Measurements from ENCODE around the gene MASP1.

DNA sequence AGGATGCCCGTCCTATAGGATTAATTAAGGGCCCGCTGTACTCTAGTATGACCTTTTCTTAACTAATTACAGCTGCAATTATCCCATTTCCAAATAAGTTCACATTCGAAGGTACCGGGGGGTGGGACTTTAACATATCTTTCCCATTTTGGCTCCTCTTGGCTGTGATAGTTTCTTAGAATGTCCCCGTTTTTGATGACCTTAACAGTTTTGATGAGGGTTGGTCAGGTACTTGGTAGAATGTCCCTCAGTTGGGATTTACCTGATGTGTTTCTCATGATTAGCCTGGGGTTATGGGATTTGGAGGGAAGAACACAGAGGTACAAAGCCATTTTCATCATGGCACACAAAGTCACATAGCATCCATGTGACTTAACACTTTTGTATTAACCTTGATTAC, 76.1 kb downstream of the MASP1 start:
- TF ChIP-seq, protein P1, sequence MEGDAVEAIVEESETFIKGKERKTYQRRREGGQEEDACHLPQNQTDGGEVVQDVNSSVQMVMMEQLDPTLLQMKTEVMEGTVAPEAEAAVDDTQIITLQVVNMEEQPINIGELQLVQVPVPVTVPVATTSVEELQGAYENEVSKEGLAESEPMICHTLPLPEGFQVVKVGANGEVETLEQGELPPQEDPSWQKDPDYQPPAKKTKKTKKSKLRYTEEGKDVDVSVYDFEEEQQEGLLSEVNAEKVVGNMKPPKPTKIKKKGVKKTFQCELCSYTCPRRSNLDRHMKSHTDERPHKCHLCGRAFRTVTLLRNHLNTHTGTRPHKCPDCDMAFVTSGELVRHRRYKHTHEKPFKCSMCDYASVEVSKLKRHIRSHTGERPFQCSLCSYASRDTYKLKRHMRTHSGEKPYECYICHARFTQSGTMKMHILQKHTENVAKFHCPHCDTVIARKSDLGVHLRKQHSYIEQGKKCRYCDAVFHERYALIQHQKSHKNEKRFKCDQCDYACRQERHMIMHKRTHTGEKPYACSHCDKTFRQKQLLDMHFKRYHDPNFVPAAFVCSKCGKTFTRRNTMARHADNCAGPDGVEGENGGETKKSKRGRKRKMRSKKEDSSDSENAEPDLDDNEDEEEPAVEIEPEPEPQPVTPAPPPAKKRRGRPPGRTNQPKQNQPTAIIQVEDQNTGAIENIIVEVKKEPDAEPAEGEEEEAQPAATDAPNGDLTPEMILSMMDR (IDR thresholded peaks at IDR 0.05; ENCODE audit: poor library complexity, severe bottlenecking), result no peak
- no peak for TF ChIP-seq SMC3 (conservative IDR thresholded peaks at IDR 0.05; ENCODE audit: poor library complexity)
- no peak for TF ChIP-seq EZH2 (IDR thresholded peaks at IDR 0.05; ENCODE audit: borderline replicate concordance, insufficient read depth, low read length, poor library complexity, severe bottlenecking)
- no peak for TF ChIP-seq TAF1 (IDR thresholded peaks at IDR 0.05; ENCODE audit: low read depth)
- no peak for TF ChIP-seq EP300 (conservative IDR thresholded peaks at IDR 0.05; ENCODE audit: poor library complexity, severe bottlenecking)
- TF ChIP-seq POLR2AphosphoS5 (IDR thresholded peaks at IDR 0.05), result no peak
- TF ChIP-seq, protein P2, sequence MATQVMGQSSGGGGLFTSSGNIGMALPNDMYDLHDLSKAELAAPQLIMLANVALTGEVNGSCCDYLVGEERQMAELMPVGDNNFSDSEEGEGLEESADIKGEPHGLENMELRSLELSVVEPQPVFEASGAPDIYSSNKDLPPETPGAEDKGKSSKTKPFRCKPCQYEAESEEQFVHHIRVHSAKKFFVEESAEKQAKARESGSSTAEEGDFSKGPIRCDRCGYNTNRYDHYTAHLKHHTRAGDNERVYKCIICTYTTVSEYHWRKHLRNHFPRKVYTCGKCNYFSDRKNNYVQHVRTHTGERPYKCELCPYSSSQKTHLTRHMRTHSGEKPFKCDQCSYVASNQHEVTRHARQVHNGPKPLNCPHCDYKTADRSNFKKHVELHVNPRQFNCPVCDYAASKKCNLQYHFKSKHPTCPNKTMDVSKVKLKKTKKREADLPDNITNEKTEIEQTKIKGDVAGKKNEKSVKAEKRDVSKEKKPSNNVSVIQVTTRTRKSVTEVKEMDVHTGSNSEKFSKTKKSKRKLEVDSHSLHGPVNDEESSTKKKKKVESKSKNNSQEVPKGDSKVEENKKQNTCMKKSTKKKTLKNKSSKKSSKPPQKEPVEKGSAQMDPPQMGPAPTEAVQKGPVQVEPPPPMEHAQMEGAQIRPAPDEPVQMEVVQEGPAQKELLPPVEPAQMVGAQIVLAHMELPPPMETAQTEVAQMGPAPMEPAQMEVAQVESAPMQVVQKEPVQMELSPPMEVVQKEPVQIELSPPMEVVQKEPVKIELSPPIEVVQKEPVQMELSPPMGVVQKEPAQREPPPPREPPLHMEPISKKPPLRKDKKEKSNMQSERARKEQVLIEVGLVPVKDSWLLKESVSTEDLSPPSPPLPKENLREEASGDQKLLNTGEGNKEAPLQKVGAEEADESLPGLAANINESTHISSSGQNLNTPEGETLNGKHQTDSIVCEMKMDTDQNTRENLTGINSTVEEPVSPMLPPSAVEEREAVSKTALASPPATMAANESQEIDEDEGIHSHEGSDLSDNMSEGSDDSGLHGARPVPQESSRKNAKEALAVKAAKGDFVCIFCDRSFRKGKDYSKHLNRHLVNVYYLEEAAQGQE (IDR thresholded peaks at IDR 0.05; ENCODE audit: borderline replicate concordance), result no peak
- no peak for TF ChIP-seq MXI1 (conservative IDR thresholded peaks at IDR 0.05; ENCODE audit: poor library complexity, severe bottlenecking)
- no peak for TF ChIP-seq RAD21 (conservative IDR thresholded peaks at IDR 0.05)

All from neural cell (in vitro differentiated cells).